ENCODE data around the gene RAD51C.
A peak's percentile ranks its signal among the peaks of the same experiment; 100 is the strongest.
"Not testable (repeated sequence)": the region's sequence is repeated elsewhere in the genome, so short reads cannot be mapped to it uniquely, and the experiment has no call there.

Gene RAD51C

DNA sequence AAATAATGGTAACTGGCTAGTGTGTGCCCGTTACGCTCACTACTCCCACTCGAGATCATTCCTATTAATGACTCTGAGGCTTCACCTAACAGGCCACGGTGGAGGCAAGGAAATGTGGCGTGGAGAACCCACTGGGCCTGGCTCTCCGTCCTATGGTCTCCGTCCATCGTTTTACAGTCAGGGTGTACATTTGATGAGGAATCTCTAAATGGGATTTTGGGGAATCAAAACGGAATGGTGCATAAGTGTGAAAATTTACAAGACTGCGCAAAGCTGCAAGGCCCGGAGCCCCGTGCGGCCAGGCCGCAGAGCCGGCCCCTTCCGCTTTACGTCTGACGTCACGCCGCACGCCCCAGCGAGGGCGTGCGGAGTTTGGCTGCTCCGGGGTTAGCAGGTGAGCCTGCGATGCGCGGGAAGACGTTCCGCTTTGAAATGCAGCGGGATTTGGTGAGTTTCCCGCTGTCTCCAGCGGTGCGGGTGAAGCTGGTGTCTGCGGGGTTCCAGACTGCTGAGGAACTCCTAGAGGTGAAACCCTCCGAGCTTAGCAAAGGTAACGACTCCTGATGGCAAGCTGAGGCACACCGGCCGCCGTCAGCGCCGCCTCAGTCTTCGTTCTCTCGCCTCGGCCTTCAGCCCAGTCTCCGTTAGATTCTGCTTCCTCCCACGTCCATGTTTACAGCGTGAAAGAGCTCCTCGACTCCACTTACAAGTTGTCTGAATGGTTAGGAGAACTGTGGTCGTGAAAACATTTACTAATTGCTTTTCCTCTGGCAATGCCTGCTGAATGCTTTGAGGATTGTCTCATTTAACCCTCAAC is at the start of gene RAD51C:
TSS of gene RAD51C (plus strand) at position 364 of the 817 bp plus-strand sequence. CDS start at position 406, 42 bp downstream.
- TF ChIP-seq, protein P1, sequence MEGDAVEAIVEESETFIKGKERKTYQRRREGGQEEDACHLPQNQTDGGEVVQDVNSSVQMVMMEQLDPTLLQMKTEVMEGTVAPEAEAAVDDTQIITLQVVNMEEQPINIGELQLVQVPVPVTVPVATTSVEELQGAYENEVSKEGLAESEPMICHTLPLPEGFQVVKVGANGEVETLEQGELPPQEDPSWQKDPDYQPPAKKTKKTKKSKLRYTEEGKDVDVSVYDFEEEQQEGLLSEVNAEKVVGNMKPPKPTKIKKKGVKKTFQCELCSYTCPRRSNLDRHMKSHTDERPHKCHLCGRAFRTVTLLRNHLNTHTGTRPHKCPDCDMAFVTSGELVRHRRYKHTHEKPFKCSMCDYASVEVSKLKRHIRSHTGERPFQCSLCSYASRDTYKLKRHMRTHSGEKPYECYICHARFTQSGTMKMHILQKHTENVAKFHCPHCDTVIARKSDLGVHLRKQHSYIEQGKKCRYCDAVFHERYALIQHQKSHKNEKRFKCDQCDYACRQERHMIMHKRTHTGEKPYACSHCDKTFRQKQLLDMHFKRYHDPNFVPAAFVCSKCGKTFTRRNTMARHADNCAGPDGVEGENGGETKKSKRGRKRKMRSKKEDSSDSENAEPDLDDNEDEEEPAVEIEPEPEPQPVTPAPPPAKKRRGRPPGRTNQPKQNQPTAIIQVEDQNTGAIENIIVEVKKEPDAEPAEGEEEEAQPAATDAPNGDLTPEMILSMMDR (IDR thresholded peaks at IDR 0.05; ENCODE audit: low read length, missing control alignments) = no peak
- peak; percentile 86 for DNase-seq (ENCODE audit: low read depth)
- H3K4me3 ChIP-seq (replicated peaks; ENCODE audit: low read depth, low read length) = peak within 1 kb of the TSS; percentile 68

DNA sequence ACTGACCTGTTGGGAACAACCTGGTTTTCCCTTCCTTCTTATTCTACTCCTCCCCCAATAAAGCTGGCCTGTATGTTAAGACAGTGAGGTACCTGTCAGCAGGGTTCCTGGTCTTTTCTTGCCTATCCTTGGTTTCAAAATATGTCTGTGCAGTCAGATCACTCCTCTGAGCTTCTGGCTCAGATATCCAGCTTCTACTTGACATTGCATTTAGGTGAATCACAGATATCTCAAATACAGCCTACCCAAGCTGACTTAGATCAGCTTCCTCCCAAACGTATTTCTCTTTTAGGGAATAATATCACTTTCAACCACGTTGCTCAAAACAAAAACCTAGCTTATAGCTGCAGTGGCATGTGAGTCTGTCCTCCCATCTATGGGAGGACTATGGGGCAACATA is 49.3 kb upstream of the RAD51C start:
- TF ChIP-seq, protein P1 (IDR thresholded peaks at IDR 0.05; ENCODE audit: low read length, missing control alignments) = no peak
- H3K4me3 ChIP-seq (replicated peaks; ENCODE audit: low read depth, low read length) = no peak overlapping the region
- DNase-seq (ENCODE audit: low read depth) = peak; percentile 74

DNA sequence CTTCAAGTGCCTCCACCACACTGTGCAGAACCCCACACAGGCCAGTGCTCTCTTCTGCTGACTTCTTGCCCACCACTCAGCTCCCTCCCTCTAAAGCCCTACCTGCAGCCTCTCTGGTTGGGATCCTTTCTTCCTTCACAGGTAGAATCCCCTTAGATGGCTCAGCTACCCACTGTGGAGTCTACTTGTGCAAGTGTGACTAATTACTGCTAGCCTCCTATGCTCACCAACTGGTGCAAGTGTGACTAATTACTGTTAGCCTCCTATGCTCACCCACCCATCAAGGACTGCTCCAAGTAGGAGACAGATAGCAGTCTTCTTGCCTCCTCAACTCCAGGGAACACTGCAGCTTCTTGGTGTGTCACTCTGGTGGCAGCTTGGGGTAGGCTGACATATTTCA is 44.2 kb upstream of the RAD51C start:
- TF ChIP-seq, protein P1 (IDR thresholded peaks at IDR 0.05; ENCODE audit: low read length, missing control alignments) = no peak
- no peak for DNase-seq (ENCODE audit: low read depth)
- no peak overlapping the region for H3K4me3 ChIP-seq (replicated peaks; ENCODE audit: low read depth, low read length)

DNA sequence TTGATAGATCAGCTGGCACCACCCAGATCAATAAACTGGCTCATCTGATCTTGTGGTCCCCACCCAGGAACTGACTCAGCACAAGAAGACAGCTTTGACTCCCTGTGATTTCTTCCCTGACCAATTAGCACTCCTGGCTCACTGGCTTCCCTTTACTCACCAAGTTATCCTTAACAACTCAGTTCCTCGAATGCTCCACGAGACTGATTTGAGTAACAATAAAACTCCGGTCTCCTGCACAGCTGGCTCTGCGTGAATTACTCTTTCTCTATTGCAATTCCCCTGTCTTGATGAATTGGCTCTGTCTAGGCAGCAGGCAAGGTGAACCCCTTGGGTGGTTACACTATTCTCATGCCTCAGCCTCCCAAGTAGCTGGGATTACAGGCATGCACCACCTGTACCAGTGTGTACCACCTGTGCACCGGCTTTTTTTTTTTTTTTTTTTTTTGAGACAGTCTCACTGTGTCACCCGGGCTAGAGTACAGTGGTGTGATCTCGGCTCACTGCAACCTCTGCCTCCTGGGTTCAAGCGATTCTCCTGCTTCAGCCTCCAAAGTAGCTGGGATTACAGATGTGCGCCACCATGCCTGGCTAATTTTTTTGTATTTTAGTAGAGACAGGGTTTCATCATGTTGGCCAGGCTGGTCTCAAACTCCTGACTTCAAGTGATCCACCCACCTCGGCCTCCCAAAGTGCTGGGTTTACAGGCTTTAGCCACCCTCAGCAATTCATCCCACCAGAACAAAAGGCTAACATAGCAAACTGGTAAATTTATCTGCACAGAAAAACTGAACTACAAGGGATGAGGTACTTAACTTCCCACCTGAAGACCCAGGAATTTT is 34.2 kb upstream of the RAD51C start:
- not testable (repeated sequence) for H3K4me3 ChIP-seq (replicated peaks; ENCODE audit: low read depth, low read length); DNase-seq (ENCODE audit: low read depth)

DNA sequence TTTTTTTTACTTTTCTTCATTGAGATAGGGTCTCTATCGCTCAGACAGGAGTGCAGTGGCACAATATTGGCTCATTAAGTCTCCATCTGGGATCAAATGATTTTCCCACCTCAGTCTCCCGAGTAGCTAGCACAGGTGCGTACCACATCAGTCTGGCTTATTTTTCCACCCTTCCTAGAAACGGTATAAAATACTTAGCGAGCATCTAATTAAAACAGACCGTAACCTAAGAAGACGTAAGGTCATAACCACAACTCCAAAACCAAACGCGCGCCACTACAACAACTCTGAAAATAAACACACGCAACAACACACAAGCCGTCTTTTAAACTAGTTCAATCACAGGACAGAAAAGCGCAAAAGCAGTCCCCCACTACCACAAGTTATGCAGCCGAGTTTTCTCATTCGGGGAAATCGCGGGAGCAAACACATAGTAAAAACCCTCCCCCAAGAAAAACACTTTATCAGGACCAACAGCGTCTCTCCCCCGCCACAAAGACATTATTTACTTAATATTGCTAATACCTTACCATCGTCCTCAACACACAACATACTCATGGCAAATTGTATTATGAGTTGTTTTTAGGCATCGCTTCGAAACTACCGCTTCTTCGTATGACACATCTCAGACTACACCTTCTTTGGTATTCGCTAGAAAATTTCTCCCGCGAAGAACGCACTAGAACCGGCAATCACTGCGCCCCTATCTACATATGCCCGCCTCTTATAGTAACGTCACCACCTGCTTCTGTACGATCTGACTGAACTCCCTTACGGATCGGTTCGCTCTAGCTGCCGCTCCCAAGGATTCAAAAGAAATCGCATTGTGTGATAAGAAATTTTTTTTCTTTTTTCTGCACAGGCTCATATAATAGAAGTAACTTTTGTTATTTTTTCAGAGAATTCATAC is 33.3 kb upstream of the RAD51C start:
- peak; percentile 99 for DNase-seq (ENCODE audit: low read depth)
- TF ChIP-seq, protein P1 (IDR thresholded peaks at IDR 0.05; ENCODE audit: low read length, missing control alignments) = no peak
- H3K4me3 ChIP-seq (replicated peaks; ENCODE audit: low read depth, low read length) = peak overlapping the region; percentile 50

DNA sequence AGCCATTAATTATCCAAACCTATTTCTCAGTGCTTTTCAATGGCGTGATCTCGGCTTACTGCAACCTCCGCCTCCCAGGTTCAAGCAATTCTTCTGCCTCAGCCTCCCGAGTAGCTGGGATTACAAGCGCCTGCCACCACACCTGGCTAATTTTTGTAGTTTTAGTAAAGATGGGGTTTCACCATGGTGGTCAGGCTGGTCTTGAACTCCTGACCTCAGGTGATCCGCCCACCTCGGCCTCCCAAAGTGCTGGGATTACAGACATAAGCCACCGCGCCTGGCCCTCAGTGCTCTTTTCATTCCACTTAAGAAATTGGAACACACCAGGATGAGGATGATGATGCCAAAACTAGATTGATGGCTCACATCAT is 32.7 kb upstream of the RAD51C start:
- H3K4me3 ChIP-seq (replicated peaks; ENCODE audit: low read depth, low read length) = peak overlapping the region; percentile 50
- DNase-seq (ENCODE audit: low read depth) = not testable (repeated sequence)

DNA sequence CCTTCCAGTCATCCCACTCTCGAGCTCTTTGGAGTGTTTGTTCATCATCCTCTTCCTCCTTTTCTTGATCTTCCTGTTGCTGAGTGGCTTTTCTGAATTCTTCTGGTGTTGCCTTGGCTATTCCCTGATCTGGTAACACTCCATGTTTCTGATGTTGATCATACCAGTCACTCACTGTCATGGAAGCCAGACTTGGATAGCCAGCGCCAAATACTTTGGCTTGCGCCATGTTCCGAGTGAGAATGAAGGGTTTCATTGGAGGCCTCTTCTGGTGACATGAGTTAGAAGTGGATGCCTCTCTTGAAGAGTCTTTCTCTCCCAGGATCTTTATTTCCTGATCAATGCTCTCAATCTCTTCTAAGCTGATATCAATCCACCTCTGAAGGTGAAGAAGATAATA is 31.8 kb upstream of the RAD51C start:
- DNase-seq (ENCODE audit: low read depth) = no peak
- no peak overlapping the region for H3K4me3 ChIP-seq (replicated peaks; ENCODE audit: low read depth, low read length)
- TF ChIP-seq, protein P1 (IDR thresholded peaks at IDR 0.05; ENCODE audit: low read length, missing control alignments) = no peak

Data from fibroblast of pulmonary artery (primary cell).